Measurements from ENCODE around the gene STARD10.

GRCh38 chr11:72746821-72747220, 47.0 kb downstream of the STARD10 start:
- TF ChIP-seq FOXK1 (CRISPR knock-in tag; IDR thresholded peaks at IDR 0.05; ENCODE audit: borderline replicate concordance) (no peak), JUNB (CRISPR knock-in tag; conservative IDR thresholded peaks at IDR 0.05) (no peak), NCOR1 (IDR thresholded peaks at IDR 0.05) (no peak), ZNF316 (IDR thresholded peaks at IDR 0.05) (no peak), CTCF (IDR thresholded peaks at IDR 0.05 in 2 of 3, conservative IDR thresholded peaks at IDR 0.05 in 1 of 3; ENCODE audit: insufficient read depth in 2 of 3, low read depth in 1 of 3, low read length in 3 of 3) (no peak), RBBP5 (IDR thresholded peaks at IDR 0.05; ENCODE audit: borderline replicate concordance, insufficient read depth, low read length, poor library complexity, severe bottlenecking) (no peak), ELF4 (CRISPR knock-in tag; IDR thresholded peaks at IDR 0.05) (no peak), REST (IDR thresholded peaks at IDR 0.05; ENCODE audit: borderline replicate concordance) (no peak), REST (CRISPR knock-in tag; IDR thresholded peaks at IDR 0.05; ENCODE audit: low read depth) (no peak), ZBTB11 (CRISPR knock-in tag; IDR thresholded peaks at IDR 0.05) (no peak), HNRNPUL1 (IDR thresholded peaks at IDR 0.05; ENCODE audit: low read length) (no peak), ZC3H4 (CRISPR knock-in tag; IDR thresholded peaks at IDR 0.05; ENCODE audit: borderline replicate concordance) (no peak)

Data from K562 (cell line).